ENCODE results near the gene ZDHHC11.

Gene ZDHHC11

GRCh38 chr5:878125-878524 lies 27.3 kb upstream of the ZDHHC11 start:
- DNase-seq = no peak

- DNase-seq = no peak
These were observed 25.9 kb upstream of the ZDHHC11 start for GRCh38 chr5:876398-877365.

- no peak for DNase-seq
These were observed 25.1 kb upstream of the ZDHHC11 start for GRCh38 chr5:875931-876330.

- DNase-seq = no peak
These were observed 22.5 kb upstream of the ZDHHC11 start for GRCh38 chr5:873328-873727.

GRCh38 chr5:872301-872700 lies 21.5 kb upstream of the ZDHHC11 start:
- no peak for DNase-seq

GRCh38 chr5:871596-872298 lies 21.0 kb upstream of the ZDHHC11 start:
- DNase-seq = no peak

GRCh38 chr5:870956-871355 lies 20.2 kb upstream of the ZDHHC11 start:
- no peak for DNase-seq

GRCh38 chr5:868428-869135 lies 17.8 kb upstream of the ZDHHC11 start:
- DNase-seq = no peak

GRCh38 chr5:867300-867870 lies 16.6 kb upstream of the ZDHHC11 start:
- no peak for DNase-seq

- DNase-seq = no peak
These were observed 15.0 kb upstream of the ZDHHC11 start for GRCh38 chr5:865771-866170.

- DNase-seq = no peak
These were observed 14.4 kb upstream of the ZDHHC11 start for GRCh38 chr5:865168-865521.

- DNase-seq = no peak
These were observed 13.8 kb upstream of the ZDHHC11 start for GRCh38 chr5:864492-865167.

GRCh38 chr5:863244-863805 lies 12.5 kb upstream of the ZDHHC11 start:
- DNase-seq = no peak

GRCh38 chr5:862367-863243 lies 11.8 kb upstream of the ZDHHC11 start:
- DNase-seq = no peak

- DNase-seq = no peak
These were observed 10.9 kb upstream of the ZDHHC11 start for GRCh38 chr5:861442-862366.

GRCh38 chr5:860506-861150 lies 9.8 kb upstream of the ZDHHC11 start:
- DNase-seq = no peak

GRCh38 chr5:859798-860296 lies 9.1 kb upstream of the ZDHHC11 start:
- no peak for DNase-seq

- DNase-seq = no peak
These were observed 8.6 kb upstream of the ZDHHC11 start for GRCh38 chr5:859391-859790.

GRCh38 chr5:858726-859125 lies 7.9 kb upstream of the ZDHHC11 start:
- DNase-seq = no peak
